Memory B cell (primary cell): ENCODE results near the gene C2CD5.
"Not testable (repeated sequence)": the region's sequence is repeated elsewhere in the genome, so short reads cannot be mapped to it uniquely, and the experiment has no call there.

Source experiments
- ATAC-seq: fragments of 150-1000 bp; cut with Tn5 transposase; 2 replicates; pipeline ENCODE4 v1.10.0; 2021; ENCODE audit warnings: low read depth, mild to moderate bottlenecking, moderate library complexity
- DNase-seq, 2 donors: peaks; one replicate each; pipeline ENCODE4 v3.0.0; 2022; ENCODE audit warnings: low spot score in 2 of 2
- H3K27ac Mint-ChIP-seq: one replicate; pipeline ENCODE4 v1.8.0; 2022; ENCODE audit warnings: mild to moderate bottlenecking, moderate library complexity, mixed read lengths
- H3K27me3 Mint-ChIP-seq: one replicate; pipeline ENCODE4 v1.8.0; 2022; ENCODE audit warnings: mixed read lengths
- H3K36me3 Mint-ChIP-seq: one replicate; pipeline ENCODE4 v1.8.0; 2022; ENCODE audit warnings: mild to moderate bottlenecking, mixed read lengths
- H3K4me1 Mint-ChIP-seq: one replicate; pipeline ENCODE4 v1.8.0; 2022; ENCODE audit warnings: mixed read lengths
- H3K4me3 Mint-ChIP-seq: one replicate; pipeline ENCODE4 v1.8.0; 2022; ENCODE audit warnings: mild to moderate bottlenecking, moderate library complexity, mixed read lengths
- H3K9me3 Mint-ChIP-seq: one replicate; pipeline ENCODE4 v1.8.0; 2022; ENCODE audit warnings: mixed read lengths

The C2CD5 gene

GRCh38 chr12:22529281-22530060 lies 14.9 kb downstream of the C2CD5 start:
- DNase-seq = peak in 1 of 2 donors; percentile 5
- no peaks in the 10 kb centered on the region for H3K27me3 Mint-ChIP-seq
- H3K4me3 Mint-ChIP-seq = no peak overlapping the region
- ATAC-seq = peak; percentile 85
- peaks cover 28% of the 10 kb centered on the region for H3K36me3 Mint-ChIP-seq
- no peak overlapping the region for H3K27ac Mint-ChIP-seq
- H3K9me3 Mint-ChIP-seq = no peaks in the 10 kb centered on the region
- H3K4me1 Mint-ChIP-seq = peaks cover 8% of the 10 kb centered on the region

GRCh38 chr12:22527999-22528398 lies 16.3 kb downstream of the C2CD5 start:
- ATAC-seq = no peak
- no peak overlapping the region for H3K27ac Mint-ChIP-seq
- DNase-seq = no peak

GRCh38 chr12:22526836-22527235 lies 17.5 kb downstream of the C2CD5 start:
- H3K36me3 Mint-ChIP-seq = peaks cover 25% of the 10 kb centered on the region
- H3K27ac Mint-ChIP-seq = no peak overlapping the region
- no peaks in the 10 kb centered on the region for H3K27me3 Mint-ChIP-seq
- H3K9me3 Mint-ChIP-seq = no peaks in the 10 kb centered on the region
- DNase-seq (no peak), ATAC-seq (no peak)
- H3K4me1 Mint-ChIP-seq = peaks cover 2% of the 10 kb centered on the region
- H3K4me3 Mint-ChIP-seq = no peak overlapping the region

More at GRCh38 chr12:22527999-22528398, 16.3 kb downstream of the C2CD5 start:
- peaks cover 5% of the 10 kb centered on the region for H3K4me1 Mint-ChIP-seq
- no peaks in the 10 kb centered on the region for H3K27me3 Mint-ChIP-seq
- H3K36me3 Mint-ChIP-seq = peaks cover 29% of the 10 kb centered on the region
- no peak overlapping the region for H3K4me3 Mint-ChIP-seq
- no peaks in the 10 kb centered on the region for H3K9me3 Mint-ChIP-seq

GRCh38 chr12:22525426-22525825 lies 18.9 kb downstream of the C2CD5 start:
- Mint-ChIP-seq H3K4me1 (peaks cover 2% of the 10 kb centered on the region), H3K9me3 (no peaks in the 10 kb centered on the region), H3K36me3 (peaks cover 19% of the 10 kb centered on the region), H3K4me3 (no peak overlapping the region), H3K27ac (no peak overlapping the region), H3K27me3 (no peaks in the 10 kb centered on the region)
- no peak for DNase-seq
- ATAC-seq = no peak

- Mint-ChIP-seq H3K9me3 (no peaks in the 10 kb centered on the region), H3K36me3 (peaks cover 29% of the 10 kb centered on the region), H3K27me3 (no peaks in the 10 kb centered on the region), H3K4me3 (no peak overlapping the region), H3K4me1 (peaks cover 3% of the 10 kb centered on the region), H3K27ac (no peak overlapping the region)
- DNase-seq (no peak), ATAC-seq (no peak)
Observed at GRCh38 chr12:22518998-22519397, 25.3 kb downstream of the C2CD5 start.

GRCh38 chr12:22518060-22518719 lies 26.2 kb downstream of the C2CD5 start:
- Mint-ChIP-seq H3K27me3 (no peaks in the 10 kb centered on the region), H3K4me1 (peaks cover 3% of the 10 kb centered on the region), H3K9me3 (no peaks in the 10 kb centered on the region), H3K4me3 (no peak overlapping the region), H3K36me3 (peaks cover 27% of the 10 kb centered on the region), H3K27ac (no peak overlapping the region)
- ATAC-seq = no peak
- no peak for DNase-seq

GRCh38 chr12:22514875-22515274 lies 29.5 kb downstream of the C2CD5 start:
- Mint-ChIP-seq H3K36me3 (peaks cover 20% of the 10 kb centered on the region), H3K9me3 (no peaks in the 10 kb centered on the region), H3K27me3 (no peaks in the 10 kb centered on the region), H3K4me1 (peaks cover 3% of the 10 kb centered on the region), H3K27ac (no peak overlapping the region), H3K4me3 (no peak overlapping the region)
- DNase-seq = no peak
- no peak for ATAC-seq

GRCh38 chr12:22505826-22506225 lies 38.5 kb downstream of the C2CD5 start:
- Mint-ChIP-seq H3K27me3 (no peaks in the 10 kb centered on the region), H3K36me3 (peaks cover 23% of the 10 kb centered on the region), H3K4me3 (no peak overlapping the region), H3K4me1 (no peaks in the 10 kb centered on the region), H3K27ac (no peak overlapping the region), H3K9me3 (no peaks in the 10 kb centered on the region)
- ATAC-seq (no peak), DNase-seq (no peak)

GRCh38 chr12:22500100-22500499 lies 44.2 kb downstream of the C2CD5 start:
- Mint-ChIP-seq H3K27me3 (no peaks in the 10 kb centered on the region), H3K36me3 (peaks cover 8% of the 10 kb centered on the region), H3K4me1 (no peaks in the 10 kb centered on the region), H3K4me3 (no peak overlapping the region), H3K27ac (peak overlapping the region; percentile 12), H3K9me3 (no peaks in the 10 kb centered on the region)
- no peak for ATAC-seq
- no peak for DNase-seq

- H3K27me3 Mint-ChIP-seq = no peaks in the 10 kb centered on the region
- no peak for ATAC-seq
- no peak overlapping the region for H3K4me3 Mint-ChIP-seq
- H3K36me3 Mint-ChIP-seq = peaks cover 5% of the 10 kb centered on the region
- DNase-seq = no peak
- H3K9me3 Mint-ChIP-seq = no peaks in the 10 kb centered on the region
- H3K27ac Mint-ChIP-seq = peak overlapping the region; percentile 12
- H3K4me1 Mint-ChIP-seq = no peaks in the 10 kb centered on the region
Observed at GRCh38 chr12:22499445-22499844, 44.9 kb downstream of the C2CD5 start.

- no peaks in the 10 kb centered on the region for H3K9me3 Mint-ChIP-seq
- H3K36me3 Mint-ChIP-seq = peaks cover 20% of the 10 kb centered on the region
- H3K4me3 Mint-ChIP-seq = no peak overlapping the region
- H3K27ac Mint-ChIP-seq = no peak overlapping the region
- no peaks in the 10 kb centered on the region for H3K27me3 Mint-ChIP-seq
- DNase-seq = no peak
- no peak for ATAC-seq
- no peaks in the 10 kb centered on the region for H3K4me1 Mint-ChIP-seq
Observed at GRCh38 chr12:22494319-22494718, 50.0 kb downstream of the C2CD5 start.

- H3K27ac Mint-ChIP-seq = no peak overlapping the region
- H3K4me1 Mint-ChIP-seq = no peaks in the 10 kb centered on the region
- DNase-seq (no peak), ATAC-seq (no peak)
- no peak overlapping the region for H3K4me3 Mint-ChIP-seq
- H3K9me3 Mint-ChIP-seq = no peaks in the 10 kb centered on the region
- H3K36me3 Mint-ChIP-seq = peaks cover 32% of the 10 kb centered on the region
- no peaks in the 10 kb centered on the region for H3K27me3 Mint-ChIP-seq
Observed at GRCh38 chr12:22491034-22491433, 53.3 kb downstream of the C2CD5 start.

GRCh38 chr12:22488478-22488877 lies 55.9 kb downstream of the C2CD5 start:
- Mint-ChIP-seq H3K9me3 (no peaks in the 10 kb centered on the region), H3K4me3 (no peak overlapping the region), H3K36me3 (peaks cover 40% of the 10 kb centered on the region), H3K27ac (no peak overlapping the region), H3K27me3 (no peaks in the 10 kb centered on the region), H3K4me1 (no peaks in the 10 kb centered on the region)
- DNase-seq (no peak), ATAC-seq (no peak)

GRCh38 chr12:22487683-22488082 lies 56.7 kb downstream of the C2CD5 start:
- not testable (repeated sequence) for H3K27ac Mint-ChIP-seq, H3K27me3 Mint-ChIP-seq, ATAC-seq, DNase-seq, H3K9me3 Mint-ChIP-seq, H3K4me3 Mint-ChIP-seq, H3K4me1 Mint-ChIP-seq
- H3K36me3 Mint-ChIP-seq = peaks cover 38% of the 10 kb centered on the region
